T-cell (primary cell): Measurements from ENCODE around the gene CALML5. TPM values are rescaled to one million over a fixed set of nuclear protein-coding genes. Genes with fewer than 3 reads are reported as not detected.

ENCODE experiments used
- ATAC-seq, 4 experiments: fragments of 200-7000 bp in 3 of 4; fragments of 150-1000 bp in 1 of 4; cut with Tn5 transposase; replicated peaks in 1 of 4; 1 replicate in 3 of 4; 2 replicates in 1 of 4; pipeline ENCODE4 v1.10.0; 2021; ENCODE audit warnings: moderate library complexity in 3 of 4, mild to moderate bottlenecking in 2 of 4, moderate number of reproducible peaks in 1 of 4
- CTCF ChIA-PET, 2 donors: fragments of 300-600 bp; sonication (Branson Sonifier 250); formaldehyde crosslinking; loops; one replicate each; lab custom pipeline; 2022; ENCODE audit warnings: antibody characterized with exemption in 2 of 2; lab: Charles Lee
- POLR2A ChIA-PET, 2 donors: fragments of 300-600 bp; sonication (Branson Sonifier 250); formaldehyde crosslinking; loops; one replicate each; lab custom pipeline; 2022; ENCODE audit warnings: antibody characterized with exemption in 2 of 2; lab: Charles Lee
- DNase-seq, 35 experiments: peaks; one replicate each; pipeline versions ENCODE4 v3.0.0 to v3.0.0-alpha.2; 2013 to 2023
- H3K27ac ChIP-seq: one replicate; pipeline ENCODE4 v1.5.1; 2013; ENCODE audit warnings: low read length
- H3K27me3 ChIP-seq, 2 experiments: replicated peaks in 1 of 2; 1 replicate in 1 of 2; 2 replicates in 1 of 2; pipeline versions ENCODE4 v1.6.1 to v1.7.0; 2013; ENCODE audit warnings: low read length in 1 of 2, mixed read lengths in 1 of 2; ENCODE audit not compliant: control insufficient read depth in 2 of 2, insufficient read depth in 2 of 2; ENCODE audit errors: extremely low read depth in 1 of 2
- H3K36me3 ChIP-seq, 2 donors: 1 replicate in 1 of 2; 2 replicates in 1 of 2; pipeline versions ENCODE4 v1.6.1 to v1.7.0; 2013; ENCODE audit warnings: low read length in 1 of 2; ENCODE audit not compliant: control insufficient read depth in 2 of 2, insufficient read depth in 1 of 2; ENCODE audit errors: extremely low read depth in 1 of 2
- H3K4me1 ChIP-seq, 2 experiments: 1 replicate in 1 of 2; 2 replicates in 1 of 2; pipeline versions ENCODE4 v1.6.1 to v1.7.0; 2013; ENCODE audit warnings: low read length in 2 of 2, mixed read lengths in 1 of 2; ENCODE audit not compliant: insufficient read depth in 2 of 2, control insufficient read depth in 1 of 2; ENCODE audit errors: extremely low read depth in 1 of 2
- H3K4me3 ChIP-seq, 2 donors: 1 replicate in 1 of 2; 2 replicates in 1 of 2; pipeline versions ENCODE4 v1.5.1 to v1.7.0; 2013; ENCODE audit warnings: mild to moderate bottlenecking in 2 of 2, low read length in 1 of 2, moderate library complexity in 1 of 2; ENCODE audit not compliant: control insufficient read depth in 1 of 2; ENCODE audit errors: extremely low read depth in 1 of 2
- H3K9me3 ChIP-seq: 2 replicates; pipeline ENCODE4 v1.7.0; 2013
- H3K27ac Mint-ChIP-seq, 2 donors: one replicate each; pipeline ENCODE4 v1.8.0; 2020 to 2021; ENCODE audit warnings: mild to moderate bottlenecking in 2 of 2, mixed read lengths in 2 of 2
- H3K27me3 Mint-ChIP-seq, 2 donors: one replicate each; pipeline ENCODE4 v1.8.0; 2021 to 2022; ENCODE audit warnings: mixed read lengths in 2 of 2
- H3K36me3 Mint-ChIP-seq: one replicate; pipeline ENCODE4 v1.8.0; 2021; ENCODE audit warnings: mixed read lengths
- H3K4me1 Mint-ChIP-seq, 3 donors: one replicate each; pipeline ENCODE4 v1.8.0; 2020 to 2022; ENCODE audit warnings: mixed read lengths in 3 of 3, mild to moderate bottlenecking in 1 of 3
- H3K4me3 Mint-ChIP-seq, 3 donors: one replicate each; pipeline ENCODE4 v1.8.0; 2020 to 2022; ENCODE audit warnings: mild to moderate bottlenecking in 3 of 3, mixed read lengths in 3 of 3, moderate library complexity in 3 of 3
- H3K9me3 Mint-ChIP-seq, 3 donors: one replicate each; pipeline ENCODE4 v1.8.0; 2020 to 2022; ENCODE audit warnings: mixed read lengths in 3 of 3
- WGBS: methylation state at CpG from one replicate; pipeline ENCODE4 v1.1.5; 2013; ENCODE audit warnings: missing lambda C conversion rate; ENCODE audit not compliant: insufficient coverage; 5-methylcytosine and 5-hydroxymethylcytosine counted together
- total RNA-seq, 35 experiments: library from RNA in 6 of 35; stranded (reverse) in 6 of 35; fragments of 120-200 nt in 1 of 35; gene quantifications; one replicate each; pipeline versions ENCODE4 v1.2.1 to v1.2.4 and lab custom pipeline; 2013 to 2026

The CALML5 gene
- total RNA-seq, 5 donors from 2014 or later (not counting 1 experiment from before 2014, with no cell fraction given): not detected

DNA sequence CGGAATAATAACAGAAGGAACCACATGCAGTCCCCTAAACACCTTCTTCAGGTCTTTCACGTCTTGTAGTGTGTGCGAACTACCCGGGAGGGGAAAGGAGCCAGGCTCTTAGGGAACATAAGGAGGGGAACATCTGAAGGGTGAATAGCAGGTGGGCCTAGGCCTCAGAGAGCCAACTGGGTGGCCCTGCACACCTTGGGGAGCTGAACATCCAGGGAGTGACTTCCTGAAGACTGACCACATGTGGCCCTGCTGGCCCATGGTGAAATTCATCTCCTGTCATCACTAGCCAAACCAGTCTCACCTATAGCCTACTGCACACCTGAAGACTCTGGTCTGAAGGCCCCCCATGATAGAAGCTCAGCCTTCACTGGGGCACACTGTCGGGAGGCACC is 31.0 kb upstream of the CALML5 start:
- no peaks in the 10 kb centered on the region for H3K4me1 Mint-ChIP-seq
- ChIA-PET POLR2A (no interaction called here), CTCF (no interaction called here)
- DNase-seq: no peak
- Histone ChIP-seq H3K36me3 (no peaks in the 10 kb centered on the region), H3K27me3 (no peaks in the 10 kb centered on the region), H3K9me3 (no peaks in the 10 kb centered on the region), H3K4me3 (no peak overlapping the region), H3K4me1 (no peaks in the 10 kb centered on the region), H3K27ac (no peak overlapping the region)
- WGBS: 63% methylated on average over 1 of the region's 5 CpGs
- no peak for ATAC-seq
- H3K27ac Mint-ChIP-seq: no peak overlapping the region
- H3K27me3 Mint-ChIP-seq: peaks cover 0 to 3% of the 10 kb centered on the region in 2 donors
- H3K36me3 Mint-ChIP-seq: no peaks in the 10 kb centered on the region
- H3K9me3 Mint-ChIP-seq: no peaks in the 10 kb centered on the region
- no peak overlapping the region for H3K4me3 Mint-ChIP-seq

DNA sequence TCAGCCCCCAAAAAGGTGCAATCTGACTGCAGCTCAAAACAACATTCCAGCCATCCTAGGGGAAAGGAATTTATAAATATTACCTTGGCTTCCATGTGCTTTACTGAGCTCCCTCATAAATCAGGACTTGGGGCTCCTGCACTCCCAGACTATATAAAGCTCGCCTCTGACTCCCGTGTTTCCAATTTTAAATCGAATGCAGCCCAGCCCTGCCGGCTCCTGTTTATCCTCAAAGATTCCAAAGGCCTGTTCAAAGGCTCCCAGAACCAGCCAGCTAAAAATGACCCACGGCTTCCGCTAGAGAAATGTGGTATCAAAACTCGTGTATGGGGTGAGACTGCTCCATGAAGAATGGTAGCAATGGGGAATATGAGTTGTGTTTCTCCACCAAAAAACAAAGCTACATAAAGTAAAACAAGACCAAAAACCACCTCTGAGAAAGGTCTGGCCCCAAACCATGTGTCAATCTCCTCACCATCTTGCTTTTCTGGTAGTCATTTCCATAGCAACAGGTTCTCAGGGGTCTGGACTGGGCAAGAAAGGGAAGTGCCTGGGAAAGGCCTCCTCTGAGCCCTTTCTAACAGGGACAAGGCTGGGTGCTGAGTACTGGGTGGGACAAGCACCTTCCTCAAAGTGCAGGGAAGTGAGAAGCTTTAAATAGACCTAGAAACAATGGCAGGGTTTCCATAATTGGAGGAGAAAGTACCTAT is 30.5 kb upstream of the CALML5 start:
- H3K4me3 ChIP-seq: no peak overlapping the region
- no peak for DNase-seq
- no peaks in the 10 kb centered on the region for H3K36me3 ChIP-seq
- no peak overlapping the region for H3K27ac ChIP-seq
- Mint-ChIP-seq H3K4me1 (no peaks in the 10 kb centered on the region), H3K4me3 (no peak overlapping the region), H3K27ac (no peak overlapping the region), H3K27me3 (peaks cover 0 to 3% of the 10 kb centered on the region in 2 donors), H3K36me3 (no peaks in the 10 kb centered on the region), H3K9me3 (no peaks in the 10 kb centered on the region)
- no peaks in the 10 kb centered on the region for H3K27me3 ChIP-seq
- no peaks in the 10 kb centered on the region for H3K4me1 ChIP-seq
- ATAC-seq: no peak
- POLR2A ChIA-PET: no interaction called here
- CTCF ChIA-PET: no interaction called here
- WGBS: 93% methylated on average over 3 of the region's 7 CpGs
- no peaks in the 10 kb centered on the region for H3K9me3 ChIP-seq

DNA sequence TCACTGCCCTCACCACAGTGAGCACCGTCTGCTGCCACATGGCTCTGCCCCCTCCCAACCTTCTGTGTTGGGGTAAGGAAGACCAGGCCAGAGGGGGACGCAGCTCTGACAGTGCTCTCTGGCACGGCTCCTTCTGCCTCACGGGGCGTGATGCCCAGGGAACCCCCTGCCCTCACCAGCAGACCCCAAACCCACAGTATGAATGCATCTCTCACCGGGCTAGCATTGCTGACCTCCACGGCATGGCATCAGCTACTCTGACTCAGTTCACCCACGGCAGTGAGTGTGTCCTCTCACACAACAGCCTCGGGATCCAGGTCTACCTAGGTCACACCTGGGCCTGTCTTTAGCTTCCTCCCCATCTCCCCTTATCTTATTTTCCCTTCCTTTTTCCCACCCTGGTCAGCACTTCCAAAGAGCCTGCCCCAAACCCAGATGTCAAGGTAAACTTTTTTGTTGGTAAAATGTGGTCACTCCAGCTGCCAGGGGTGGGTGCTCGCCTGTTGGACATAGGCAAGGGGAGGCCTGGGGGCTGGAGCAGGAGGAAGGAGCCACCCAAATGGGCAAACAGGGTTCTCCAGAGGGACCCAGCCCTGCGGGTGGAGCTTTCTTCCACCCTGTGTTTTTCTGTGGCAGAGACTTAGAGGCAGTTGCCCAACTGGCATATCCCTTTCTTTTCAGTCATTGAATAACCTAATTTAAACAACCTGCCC is 29.8 kb upstream of the CALML5 start:
- Mint-ChIP-seq H3K27ac (no peak overlapping the region), H3K27me3 (peaks cover 0 to 3% of the 10 kb centered on the region in 2 donors), H3K4me3 (no peak overlapping the region), H3K36me3 (no peaks in the 10 kb centered on the region), H3K4me1 (no peaks in the 10 kb centered on the region), H3K9me3 (no peaks in the 10 kb centered on the region)
- no peaks in the 10 kb centered on the region for H3K36me3 ChIP-seq
- no peak for ATAC-seq
- ChIA-PET CTCF (no interaction called here), POLR2A (interaction anchor here in 1 of 2 donors (0.6 kb wide), 1 partner anchor 50 kb away, joined by 3 read pairs; no protein-coding TSS in a partner anchor)
- H3K4me1 ChIP-seq: no peaks in the 10 kb centered on the region
- WGBS: 88% methylated on average over 8 of the region's 11 CpGs
- no peak overlapping the region for H3K27ac ChIP-seq
- no peak for DNase-seq
- peaks cover 0 to 1% of the 10 kb centered on the region in 2 experiments for H3K27me3 ChIP-seq
- no peaks in the 10 kb centered on the region for H3K9me3 ChIP-seq
- no peak overlapping the region for H3K4me3 ChIP-seq

DNA sequence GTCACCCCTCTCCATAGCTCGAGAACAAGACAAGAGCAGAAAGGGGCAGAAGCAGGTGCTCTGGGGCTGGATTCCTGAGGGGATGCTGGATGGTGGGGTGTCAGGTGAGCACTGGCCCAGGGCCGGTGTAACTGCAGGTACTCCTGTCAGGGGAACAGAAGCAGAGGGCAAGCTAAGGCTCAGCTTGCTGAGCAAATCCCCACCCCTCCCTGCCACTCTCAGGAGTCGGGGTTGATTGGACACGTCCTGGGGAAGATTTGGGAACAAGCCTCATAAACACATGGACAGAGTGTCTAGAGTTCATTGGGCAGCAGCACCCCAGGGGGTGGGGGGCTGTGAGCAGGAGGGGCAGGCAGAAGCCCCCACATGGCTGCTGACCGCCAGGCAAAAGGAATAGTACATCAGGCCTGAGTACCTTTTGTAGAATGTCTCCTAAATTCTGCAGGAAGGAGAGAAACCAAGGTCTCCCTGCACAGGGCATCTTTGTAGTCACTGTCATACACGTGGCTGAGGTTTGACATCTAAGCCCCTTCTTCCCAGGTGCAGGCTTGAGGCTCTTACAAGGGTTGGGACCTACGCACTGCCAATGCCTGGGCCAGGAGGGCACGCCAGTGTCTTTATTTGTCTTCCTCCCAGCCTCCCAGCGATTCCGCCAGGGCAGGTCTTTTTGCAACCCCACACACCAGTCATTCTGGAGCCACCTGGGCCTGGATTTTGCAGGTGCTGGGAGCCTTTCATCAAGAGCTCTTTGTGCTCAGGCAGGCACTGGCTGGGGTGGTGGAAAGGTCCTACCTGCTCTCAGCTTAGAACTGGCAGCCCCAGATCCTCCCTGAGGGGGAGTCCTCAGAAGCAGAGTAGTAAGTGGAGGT is 28.2 kb upstream of the CALML5 start:
- POLR2A ChIA-PET: interaction anchor here (0.6 kb wide), 2 partner anchors 34 to 183 kb away, joined by 4 to 7 read pairs; no protein-coding TSS in a partner anchor
- CTCF ChIA-PET: no interaction called here
- 30% methylated on average over 2 of the region's 10 CpGs for WGBS
- DNase-seq (no peak), ATAC-seq (no peak)
- Histone ChIP-seq H3K27ac (no peak overlapping the region), H3K36me3 (no peaks in the 10 kb centered on the region), H3K27me3 (peaks cover 0 to 10% of the 10 kb centered on the region in 2 experiments), H3K4me3 (no peak overlapping the region), H3K4me1 (no peaks in the 10 kb centered on the region), H3K9me3 (no peaks in the 10 kb centered on the region)
- Mint-ChIP-seq H3K36me3 (no peaks in the 10 kb centered on the region), H3K27ac (no peak overlapping the region), H3K4me3 (no peak overlapping the region), H3K27me3 (peaks cover 0 to 3% of the 10 kb centered on the region in 2 donors), H3K4me1 (no peaks in the 10 kb centered on the region), H3K9me3 (no peaks in the 10 kb centered on the region)

DNA sequence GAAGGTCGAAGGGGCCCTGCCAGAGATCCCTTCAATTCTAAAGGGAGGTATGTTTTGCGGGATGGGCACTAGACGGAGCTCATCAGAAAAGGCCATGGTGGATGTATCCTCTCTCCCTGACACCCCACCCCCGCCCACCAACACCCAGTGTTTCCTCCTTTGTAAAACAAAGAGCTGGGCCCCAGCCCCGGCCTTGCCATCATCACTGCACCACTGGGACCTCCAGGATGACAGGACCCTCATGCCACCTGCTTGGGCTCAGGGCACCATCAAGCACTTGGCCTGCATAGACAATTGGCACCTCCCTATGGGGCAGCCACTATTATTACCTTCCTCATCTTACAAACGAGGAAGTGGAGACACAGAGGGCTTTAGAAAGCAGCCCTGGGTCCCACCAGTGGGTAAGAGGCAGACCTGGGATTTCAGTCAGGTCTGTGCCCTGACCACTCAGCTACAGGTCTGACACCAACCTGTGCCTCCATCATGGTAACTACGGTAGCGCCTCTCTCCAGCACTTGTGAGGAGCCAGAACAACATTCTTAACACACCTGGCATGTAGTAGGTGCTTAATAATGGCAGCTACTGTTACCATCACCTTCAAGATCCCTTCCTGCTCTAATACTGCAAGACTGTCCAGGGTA is 27.4 kb upstream of the CALML5 start:
- H3K4me3 Mint-ChIP-seq: no peak overlapping the region
- no peaks in the 10 kb centered on the region for H3K4me1 ChIP-seq
- ChIA-PET CTCF (interaction anchor here in 1 of 2 donors (0.5 to 0.6 kb wide), 2 partner anchors 674 to 713 kb away, joined by 3 to 4 read pairs; no protein-coding TSS in a partner anchor), POLR2A (interaction anchor here (0.6 kb wide), 2 partner anchors 35 to 184 kb away, joined by 4 to 7 read pairs; no protein-coding TSS in a partner anchor)
- H3K36me3 ChIP-seq: no peaks in the 10 kb centered on the region
- H3K9me3 ChIP-seq: no peaks in the 10 kb centered on the region
- no peak overlapping the region for H3K4me3 ChIP-seq
- H3K36me3 Mint-ChIP-seq: no peaks in the 10 kb centered on the region
- H3K27me3 ChIP-seq: peaks cover 0 to 10% of the 10 kb centered on the region in 2 experiments
- no peak for DNase-seq
- no peak overlapping the region for H3K27ac Mint-ChIP-seq
- H3K27me3 Mint-ChIP-seq: peaks cover 0 to 3% of the 10 kb centered on the region in 2 donors
- H3K4me1 Mint-ChIP-seq: no peaks in the 10 kb centered on the region
- H3K9me3 Mint-ChIP-seq: no peaks in the 10 kb centered on the region
- H3K27ac ChIP-seq: no peak overlapping the region
- ATAC-seq: no peak
- WGBS: 69% methylated on average over 3 of the region's 8 CpGs
